ENCODE measurements around the gene FAM171A1.

DNA sequence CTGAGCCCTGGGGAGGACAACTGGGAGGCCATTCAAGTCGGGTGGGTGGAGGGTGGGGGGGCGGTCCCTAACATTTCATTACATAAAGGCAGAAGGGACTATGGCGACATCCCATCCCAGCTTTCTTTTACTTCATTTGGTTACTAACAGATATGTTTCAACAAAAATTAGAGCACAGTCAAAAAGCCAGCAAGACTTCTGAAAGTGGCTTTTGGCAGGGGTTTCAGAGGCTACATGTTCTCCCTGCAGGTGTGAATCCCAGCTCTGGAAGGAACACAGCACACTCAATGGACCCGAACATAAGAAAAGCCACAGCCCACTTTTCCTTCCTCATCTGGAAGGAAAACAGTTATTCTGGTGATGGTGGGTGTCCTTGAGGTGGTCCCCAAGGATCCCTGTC, 7.1 kb downstream of the FAM171A1 start:
- TF ChIP-seq, protein P1, sequence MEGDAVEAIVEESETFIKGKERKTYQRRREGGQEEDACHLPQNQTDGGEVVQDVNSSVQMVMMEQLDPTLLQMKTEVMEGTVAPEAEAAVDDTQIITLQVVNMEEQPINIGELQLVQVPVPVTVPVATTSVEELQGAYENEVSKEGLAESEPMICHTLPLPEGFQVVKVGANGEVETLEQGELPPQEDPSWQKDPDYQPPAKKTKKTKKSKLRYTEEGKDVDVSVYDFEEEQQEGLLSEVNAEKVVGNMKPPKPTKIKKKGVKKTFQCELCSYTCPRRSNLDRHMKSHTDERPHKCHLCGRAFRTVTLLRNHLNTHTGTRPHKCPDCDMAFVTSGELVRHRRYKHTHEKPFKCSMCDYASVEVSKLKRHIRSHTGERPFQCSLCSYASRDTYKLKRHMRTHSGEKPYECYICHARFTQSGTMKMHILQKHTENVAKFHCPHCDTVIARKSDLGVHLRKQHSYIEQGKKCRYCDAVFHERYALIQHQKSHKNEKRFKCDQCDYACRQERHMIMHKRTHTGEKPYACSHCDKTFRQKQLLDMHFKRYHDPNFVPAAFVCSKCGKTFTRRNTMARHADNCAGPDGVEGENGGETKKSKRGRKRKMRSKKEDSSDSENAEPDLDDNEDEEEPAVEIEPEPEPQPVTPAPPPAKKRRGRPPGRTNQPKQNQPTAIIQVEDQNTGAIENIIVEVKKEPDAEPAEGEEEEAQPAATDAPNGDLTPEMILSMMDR (IDR thresholded peaks at IDR 0.05), result no peak
- TF ChIP-seq, protein P2, sequence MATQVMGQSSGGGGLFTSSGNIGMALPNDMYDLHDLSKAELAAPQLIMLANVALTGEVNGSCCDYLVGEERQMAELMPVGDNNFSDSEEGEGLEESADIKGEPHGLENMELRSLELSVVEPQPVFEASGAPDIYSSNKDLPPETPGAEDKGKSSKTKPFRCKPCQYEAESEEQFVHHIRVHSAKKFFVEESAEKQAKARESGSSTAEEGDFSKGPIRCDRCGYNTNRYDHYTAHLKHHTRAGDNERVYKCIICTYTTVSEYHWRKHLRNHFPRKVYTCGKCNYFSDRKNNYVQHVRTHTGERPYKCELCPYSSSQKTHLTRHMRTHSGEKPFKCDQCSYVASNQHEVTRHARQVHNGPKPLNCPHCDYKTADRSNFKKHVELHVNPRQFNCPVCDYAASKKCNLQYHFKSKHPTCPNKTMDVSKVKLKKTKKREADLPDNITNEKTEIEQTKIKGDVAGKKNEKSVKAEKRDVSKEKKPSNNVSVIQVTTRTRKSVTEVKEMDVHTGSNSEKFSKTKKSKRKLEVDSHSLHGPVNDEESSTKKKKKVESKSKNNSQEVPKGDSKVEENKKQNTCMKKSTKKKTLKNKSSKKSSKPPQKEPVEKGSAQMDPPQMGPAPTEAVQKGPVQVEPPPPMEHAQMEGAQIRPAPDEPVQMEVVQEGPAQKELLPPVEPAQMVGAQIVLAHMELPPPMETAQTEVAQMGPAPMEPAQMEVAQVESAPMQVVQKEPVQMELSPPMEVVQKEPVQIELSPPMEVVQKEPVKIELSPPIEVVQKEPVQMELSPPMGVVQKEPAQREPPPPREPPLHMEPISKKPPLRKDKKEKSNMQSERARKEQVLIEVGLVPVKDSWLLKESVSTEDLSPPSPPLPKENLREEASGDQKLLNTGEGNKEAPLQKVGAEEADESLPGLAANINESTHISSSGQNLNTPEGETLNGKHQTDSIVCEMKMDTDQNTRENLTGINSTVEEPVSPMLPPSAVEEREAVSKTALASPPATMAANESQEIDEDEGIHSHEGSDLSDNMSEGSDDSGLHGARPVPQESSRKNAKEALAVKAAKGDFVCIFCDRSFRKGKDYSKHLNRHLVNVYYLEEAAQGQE (IDR thresholded peaks at IDR 0.05; ENCODE audit: insufficient read depth in 1 of 2, low read depth in 2 of 2, low read length in 1 of 2), result no peak
- TF ChIP-seq POLR2AphosphoS5 (IDR thresholded peaks at IDR 0.05; ENCODE audit: low read depth, low read length) (no peak), TCF7L2 (IDR thresholded peaks at IDR 0.05; ENCODE audit: low read depth, low read length) (no peak), SIN3A (IDR thresholded peaks at IDR 0.05; ENCODE audit: borderline replicate concordance, insufficient read depth, low read depth, low read length) (no peak)
